HEK293 (cell line): ENCODE results near the gene POC1B.

Experiments used
- FEZF1 ChIP-seq: fragments of 450-650 bp; formaldehyde crosslinking; IDR thresholded peaks from 2 replicates; pipeline ENCODE4 v1.5.1; 2016; ENCODE audit warnings: missing biosample characterization, missing genetic modification characterization
- IKZF3 ChIP-seq: fragments of 450-650 bp; IDR thresholded peaks from 2 replicates; pipeline ENCODE4 v1.5.0; 2018; ENCODE audit warnings: missing biosample characterization, mild to moderate bottlenecking, missing genetic modification characterization, moderate library complexity
- INSM2 ChIP-seq: fragments of 450-650 bp; formaldehyde crosslinking; IDR thresholded peaks from 2 replicates; pipeline ENCODE4 v1.5.1; 2016; ENCODE audit warnings: missing biosample characterization, missing genetic modification characterization
- MEIS1 ChIP-seq: sonication (generic); formaldehyde crosslinking; IDR thresholded peaks from 2 replicates; pipeline ENCODE4 v1.8.1; 2022; ENCODE audit warnings: missing genetic modification reagents, mild to moderate bottlenecking, borderline replicate concordance
- PRDM2 ChIP-seq: fragments of 450-650 bp; formaldehyde crosslinking; IDR thresholded peaks from 2 replicates; pipeline ENCODE4 v1.5.1; 2016; ENCODE audit warnings: missing biosample characterization, missing genetic modification characterization, borderline replicate concordance
- PRDM4 ChIP-seq: fragments of 450-650 bp; formaldehyde crosslinking; IDR thresholded peaks from 2 replicates; pipeline ENCODE4 v1.5.1; 2017; ENCODE audit warnings: missing biosample characterization, missing genetic modification characterization
- SALL2 ChIP-seq: fragments of 450-650 bp; formaldehyde crosslinking; IDR thresholded peaks from 2 replicates; pipeline ENCODE4 v1.5.0; 2017; ENCODE audit warnings: missing biosample characterization, mild to moderate bottlenecking, missing genetic modification characterization, borderline replicate concordance
- SETDB1 ChIP-seq: IDR thresholded peaks from one replicate; pipeline ENCODE4 v1.6.1; 2017; ENCODE audit warnings: mild to moderate bottlenecking, low read length, moderate library complexity, mixed read lengths; ENCODE audit not compliant: insufficient read length
- SP2 ChIP-seq: fragments of 450-650 bp; formaldehyde crosslinking; IDR thresholded peaks from 2 replicates; pipeline ENCODE4 v1.5.1; 2016; ENCODE audit warnings: missing biosample characterization, missing genetic modification characterization
- ZNF112 ChIP-seq: fragments of 450-650 bp; formaldehyde crosslinking; IDR thresholded peaks from 2 replicates; pipeline ENCODE4 v1.5.0; 2017; ENCODE audit warnings: missing biosample characterization, missing genetic modification characterization
- ZNF146 ChIP-seq: fragments of 450-650 bp; formaldehyde crosslinking; IDR thresholded peaks from 2 replicates; pipeline ENCODE4 v1.5.1; 2016; ENCODE audit warnings: missing biosample characterization, missing genetic modification characterization
- ZNF16 ChIP-seq: fragments of 450-650 bp; formaldehyde crosslinking; IDR thresholded peaks from 2 replicates; pipeline ENCODE4 v1.5.1; 2016; ENCODE audit warnings: low read depth, missing biosample characterization, missing genetic modification characterization
- ZNF19 ChIP-seq: fragments of 450-650 bp; formaldehyde crosslinking; IDR thresholded peaks from 2 replicates; pipeline ENCODE4; 2016; ENCODE audit warnings: missing biosample characterization, missing genetic modification characterization, low read depth
- ZNF214 ChIP-seq: fragments of 450-650 bp; formaldehyde crosslinking; IDR thresholded peaks from 2 replicates; pipeline ENCODE4 v1.5.1; 2017; ENCODE audit warnings: missing biosample characterization, mild to moderate bottlenecking, missing genetic modification characterization, borderline replicate concordance
- ZNF302 ChIP-seq: fragments of 450-650 bp; formaldehyde crosslinking; IDR thresholded peaks from 2 replicates; pipeline ENCODE4 v1.5.1; 2016; ENCODE audit warnings: missing biosample characterization, missing genetic modification characterization, low read depth
- ZNF529 ChIP-seq: fragments of 450-650 bp; formaldehyde crosslinking; IDR thresholded peaks from 2 replicates; pipeline ENCODE4 v1.5.1; 2017; ENCODE audit warnings: missing genetic modification characterization, missing biosample characterization; ENCODE audit not compliant: insufficient replicate concordance
- ZNF548 ChIP-seq: fragments of 450-650 bp; formaldehyde crosslinking; IDR thresholded peaks from 2 replicates; pipeline ENCODE4 v1.5.1; 2016; ENCODE audit warnings: missing biosample characterization, missing genetic modification characterization
- ZNF658 ChIP-seq: fragments of 450-650 bp; formaldehyde crosslinking; IDR thresholded peaks from 2 replicates; pipeline ENCODE4; 2016; ENCODE audit warnings: missing biosample characterization, missing genetic modification characterization
- TF ChIP-seq, protein P1 (sequence below): fragments of 450-650 bp; formaldehyde crosslinking; IDR thresholded peaks from 2 replicates; pipeline ENCODE4 v1.5.1; 2017; ENCODE audit warnings: missing biosample characterization, missing genetic modification characterization
- TF ChIP-seq, protein P2 (sequence below): fragments of 450-650 bp; formaldehyde crosslinking; IDR thresholded peaks from 2 replicates; pipeline ENCODE4 v1.5.1; 2016; ENCODE audit warnings: missing biosample characterization, missing genetic modification characterization, borderline replicate concordance
- TF ChIP-seq, protein P3 (sequence below): fragments of 450-650 bp; formaldehyde crosslinking; IDR thresholded peaks from 2 replicates; pipeline ENCODE4 v1.5.1; 2017; ENCODE audit warnings: missing biosample characterization, missing genetic modification characterization

Gene POC1B

DNA sequence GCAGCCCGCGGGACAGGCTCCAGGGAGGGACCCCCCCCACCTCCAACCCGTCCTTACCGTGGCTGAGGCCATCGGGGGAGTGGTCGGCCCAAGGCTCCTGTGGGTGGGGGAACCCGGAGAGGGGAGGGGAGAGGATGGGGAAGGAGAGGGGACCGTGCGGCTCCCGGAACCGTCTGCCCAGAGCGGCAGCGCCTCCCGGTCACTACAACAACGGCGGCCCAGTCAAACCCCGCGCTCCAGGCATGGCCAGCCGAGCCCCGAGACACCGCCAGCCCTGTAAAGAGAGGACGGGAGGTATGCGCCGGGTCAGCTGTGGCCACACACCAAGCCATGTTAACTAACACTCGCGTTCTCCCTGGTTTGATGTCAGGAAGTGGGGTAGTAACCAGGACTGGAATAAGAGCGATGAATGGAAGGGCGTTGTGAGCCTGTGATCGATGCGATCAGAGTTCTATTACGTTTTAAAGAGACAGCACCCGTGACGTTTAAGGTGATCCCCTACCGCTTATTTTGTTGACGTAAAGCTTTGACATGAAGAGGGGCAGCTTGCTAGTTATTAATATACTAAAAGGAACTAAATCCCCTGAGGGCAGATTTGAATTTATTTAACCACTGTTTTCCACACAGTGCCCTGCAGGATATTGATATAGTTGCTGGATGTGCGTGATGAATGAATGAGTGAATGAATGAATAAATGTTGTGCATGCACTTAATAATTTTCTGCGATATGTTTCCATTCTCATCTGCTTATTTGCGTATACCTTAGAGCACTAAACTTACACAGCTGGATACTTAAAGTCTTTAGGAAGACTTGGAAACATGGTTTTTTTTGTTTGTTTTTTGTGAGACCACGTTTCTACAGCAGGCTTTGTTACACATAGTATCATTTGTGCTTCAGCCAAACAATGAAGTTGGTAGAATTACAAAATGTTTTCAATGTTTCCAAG, at the start of gene POC1B (continued):
- TF ChIP-seq PRDM2 (0 out of 2 replicates have a peak, but pooled peaks have one; percentile 79), SP2 (tag by site-specific recombination) (peak; percentile 50), FEZF1 (tag by site-specific recombination) (no peak), ZNF658 (tag by site-specific recombination) (no peak), ZNF302 (tag by site-specific recombination) (no peak), MEIS1 (no peak), ZNF112 (no peak), ZNF19 (tag by site-specific recombination) (no peak), ZNF214 (tag by site-specific recombination) (no peak), ZNF146 (tag by site-specific recombination) (0 out of 2 replicates have a peak, but pooled peaks have one; percentile 4), ZNF529 (tag by site-specific recombination) (no peak), SETDB1 (peak; percentile 80), SALL2 (no peak), IKZF3 (tag by site-specific recombination) (no peak), ZNF16 (no peak), INSM2 (tag by site-specific recombination) (peak; percentile 79), ZNF548 (tag by site-specific recombination) (no peak; the same call in 1 of the 2 replicates), PRDM4 (tag by site-specific recombination) (peak; percentile 53)
- TF ChIP-seq, protein P1, sequence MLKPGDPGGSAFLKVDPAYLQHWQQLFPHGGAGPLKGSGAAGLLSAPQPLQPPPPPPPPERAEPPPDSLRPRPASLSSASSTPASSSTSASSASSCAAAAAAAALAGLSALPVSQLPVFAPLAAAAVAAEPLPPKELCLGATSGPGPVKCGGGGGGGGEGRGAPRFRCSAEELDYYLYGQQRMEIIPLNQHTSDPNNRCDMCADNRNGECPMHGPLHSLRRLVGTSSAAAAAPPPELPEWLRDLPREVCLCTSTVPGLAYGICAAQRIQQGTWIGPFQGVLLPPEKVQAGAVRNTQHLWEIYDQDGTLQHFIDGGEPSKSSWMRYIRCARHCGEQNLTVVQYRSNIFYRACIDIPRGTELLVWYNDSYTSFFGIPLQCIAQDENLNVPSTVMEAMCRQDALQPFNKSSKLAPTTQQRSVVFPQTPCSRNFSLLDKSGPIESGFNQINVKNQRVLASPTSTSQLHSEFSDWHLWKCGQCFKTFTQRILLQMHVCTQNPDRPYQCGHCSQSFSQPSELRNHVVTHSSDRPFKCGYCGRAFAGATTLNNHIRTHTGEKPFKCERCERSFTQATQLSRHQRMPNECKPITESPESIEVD (tag by site-specific recombination), result peak; percentile 43; the same call in 1 of the 2 replicates
- TF ChIP-seq, protein P2, sequence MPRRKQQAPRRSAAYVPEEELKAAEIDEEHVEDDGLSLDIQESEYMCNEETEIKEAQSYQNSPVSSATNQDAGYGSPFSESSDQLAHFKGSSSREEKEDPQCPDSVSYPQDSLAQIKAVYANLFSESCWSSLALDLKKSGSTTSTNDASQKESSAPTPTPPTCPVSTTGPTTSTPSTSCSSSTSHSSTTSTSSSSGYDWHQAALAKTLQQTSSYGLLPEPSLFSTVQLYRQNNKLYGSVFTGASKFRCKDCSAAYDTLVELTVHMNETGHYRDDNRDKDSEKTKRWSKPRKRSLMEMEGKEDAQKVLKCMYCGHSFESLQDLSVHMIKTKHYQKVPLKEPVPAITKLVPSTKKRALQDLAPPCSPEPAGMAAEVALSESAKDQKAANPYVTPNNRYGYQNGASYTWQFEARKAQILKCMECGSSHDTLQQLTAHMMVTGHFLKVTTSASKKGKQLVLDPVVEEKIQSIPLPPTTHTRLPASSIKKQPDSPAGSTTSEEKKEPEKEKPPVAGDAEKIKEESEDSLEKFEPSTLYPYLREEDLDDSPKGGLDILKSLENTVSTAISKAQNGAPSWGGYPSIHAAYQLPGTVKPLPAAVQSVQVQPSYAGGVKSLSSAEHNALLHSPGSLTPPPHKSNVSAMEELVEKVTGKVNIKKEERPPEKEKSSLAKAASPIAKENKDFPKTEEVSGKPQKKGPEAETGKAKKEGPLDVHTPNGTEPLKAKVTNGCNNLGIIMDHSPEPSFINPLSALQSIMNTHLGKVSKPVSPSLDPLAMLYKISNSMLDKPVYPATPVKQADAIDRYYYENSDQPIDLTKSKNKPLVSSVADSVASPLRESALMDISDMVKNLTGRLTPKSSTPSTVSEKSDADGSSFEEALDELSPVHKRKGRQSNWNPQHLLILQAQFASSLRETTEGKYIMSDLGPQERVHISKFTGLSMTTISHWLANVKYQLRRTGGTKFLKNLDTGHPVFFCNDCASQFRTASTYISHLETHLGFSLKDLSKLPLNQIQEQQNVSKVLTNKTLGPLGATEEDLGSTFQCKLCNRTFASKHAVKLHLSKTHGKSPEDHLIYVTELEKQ (tag by site-specific recombination), result no peak; the same call in 1 of the 2 replicates
- TF ChIP-seq, protein P3, sequence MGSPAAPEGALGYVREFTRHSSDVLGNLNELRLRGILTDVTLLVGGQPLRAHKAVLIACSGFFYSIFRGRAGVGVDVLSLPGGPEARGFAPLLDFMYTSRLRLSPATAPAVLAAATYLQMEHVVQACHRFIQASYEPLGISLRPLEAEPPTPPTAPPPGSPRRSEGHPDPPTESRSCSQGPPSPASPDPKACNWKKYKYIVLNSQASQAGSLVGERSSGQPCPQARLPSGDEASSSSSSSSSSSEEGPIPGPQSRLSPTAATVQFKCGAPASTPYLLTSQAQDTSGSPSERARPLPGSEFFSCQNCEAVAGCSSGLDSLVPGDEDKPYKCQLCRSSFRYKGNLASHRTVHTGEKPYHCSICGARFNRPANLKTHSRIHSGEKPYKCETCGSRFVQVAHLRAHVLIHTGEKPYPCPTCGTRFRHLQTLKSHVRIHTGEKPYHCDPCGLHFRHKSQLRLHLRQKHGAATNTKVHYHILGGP (tag by site-specific recombination), result no peak
